PC-3 (cell line): ENCODE measurements around the gene TRIM23.

Source experiments
- CTCF ChIP-seq: fragments of 300-600 bp; sonication (generic); conservative IDR thresholded peaks from 2 replicates; pipeline ENCODE4 v1.5.1; 2017; ENCODE audit warnings: antibody characterized with exemption, low read depth, mild to moderate bottlenecking, low read length
- EZH2 ChIP-seq: fragments of 300-600 bp; sonication (generic); IDR thresholded peaks from one replicate; pipeline ENCODE4 v1.6.1; 2017; ENCODE audit warnings: antibody characterized with exemption, mild to moderate bottlenecking, low read length; ENCODE audit not compliant: unreplicated experiment

GRCh38 chr5:65544473-65544872 is 79.7 kb downstream of the TRIM23 start:
- TF ChIP-seq CTCF, result no peak
- no peak for TF ChIP-seq EZH2
